CD4-positive, alpha-beta T cell treated with Interleukin-6 for 4 hours (primary cell): ENCODE data around the gene PXDN.
"Not testable (repeated sequence)": the region's sequence is repeated elsewhere in the genome, so short reads cannot be mapped to it uniquely, and the experiment has no call there.

Source experiments
- DNase-seq: peaks from one replicate; pipeline ENCODE4 v3.0.0-alpha.2; 2020; ENCODE audit warnings: mixed read lengths

PXDN gene

GRCh38 chr2:1627628-1628381 is 116.5 kb downstream of the PXDN start:
- DNase-seq, result no peak

- DNase-seq, result no peak
Observed at GRCh38 chr2:1626271-1626681, 118.0 kb downstream of the PXDN start.

- DNase-seq, result no peak
Observed at GRCh38 chr2:1625281-1626001, 118.9 kb downstream of the PXDN start.

- no peak for DNase-seq
Observed at GRCh38 chr2:1623906-1624445, 120.3 kb downstream of the PXDN start.

- DNase-seq, result no peak
Observed at GRCh38 chr2:1622521-1623200, 121.7 kb downstream of the PXDN start.

- not testable (repeated sequence) for DNase-seq
Observed at GRCh38 chr2:1621976-1622375, 122.3 kb downstream of the PXDN start.

GRCh38 chr2:1621501-1621900 is 122.8 kb downstream of the PXDN start:
- DNase-seq, result no peak

GRCh38 chr2:1621041-1621440 is 123.3 kb downstream of the PXDN start:
- DNase-seq, result no peak

- DNase-seq, result no peak
Observed at GRCh38 chr2:1620081-1620480, 124.2 kb downstream of the PXDN start.

GRCh38 chr2:1619556-1619955 is 124.8 kb downstream of the PXDN start:
- no peak for DNase-seq

GRCh38 chr2:1618974-1619373 is 125.3 kb downstream of the PXDN start:
- DNase-seq, result no peak

- no peak for DNase-seq
Observed at GRCh38 chr2:1618191-1618961, 125.9 kb downstream of the PXDN start.

GRCh38 chr2:1617425-1618021 is 126.8 kb downstream of the PXDN start:
- DNase-seq, result no peak

- no peak for DNase-seq
Observed at GRCh38 chr2:1614564-1614963, 129.8 kb downstream of the PXDN start.

GRCh38 chr2:1613731-1614354 is 130.5 kb downstream of the PXDN start:
- DNase-seq, result no peak

- no peak for DNase-seq
Observed at GRCh38 chr2:1613078-1613445, 131.3 kb downstream of the PXDN start.

GRCh38 chr2:1612391-1613077 is 131.8 kb downstream of the PXDN start:
- no peak for DNase-seq

- DNase-seq, result no peak
Observed at GRCh38 chr2:1611886-1612285, 132.4 kb downstream of the PXDN start.

GRCh38 chr2:1610096-1610485 is 134.2 kb downstream of the PXDN start:
- DNase-seq, result no peak

- no peak for DNase-seq
Observed at GRCh38 chr2:1609485-1610095, 134.7 kb downstream of the PXDN start.

GRCh38 chr2:1609040-1609439 is 135.3 kb downstream of the PXDN start:
- DNase-seq, result no peak
